ENCODE data around the gene NELL1. TPM values are rescaled to one million over a fixed set of nuclear protein-coding genes. Genes with fewer than 3 reads are reported as not detected.

NELL1 gene
- total and polyA plus RNA-seq, 9 donors = 5.5 to 9.9 (median 7.6) TPM

DNA sequence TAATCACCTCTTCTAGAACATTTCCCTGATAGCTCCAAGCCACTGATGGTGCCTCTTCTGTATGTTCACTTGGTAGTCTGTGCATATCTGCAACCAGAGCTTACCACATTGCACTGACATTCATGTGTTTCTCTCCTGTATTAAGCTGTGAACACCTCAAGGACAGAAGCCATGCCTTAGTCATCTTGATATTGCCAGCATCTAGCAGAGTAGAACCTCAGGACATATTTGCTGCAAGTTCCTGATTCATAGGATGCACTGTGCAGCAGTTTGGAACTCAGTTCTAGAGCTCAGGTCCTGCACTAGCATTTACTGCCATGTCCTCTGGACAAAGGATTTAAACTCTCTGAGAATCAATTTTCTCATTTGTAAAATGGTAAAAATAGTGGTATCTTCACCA, 801.1 kb downstream of the NELL1 start:
- H3K27ac ChIP-seq (ENCODE audit: low read length) = no peak overlapping the region
- H3K9me3 ChIP-seq (replicated peaks; ENCODE audit: control insufficient read depth, low read depth, low read length) = no peaks in the 10 kb centered on the region
- no peaks in the 10 kb centered on the region for H3K27me3 ChIP-seq (ENCODE audit: control insufficient read depth, insufficient read depth, low read length)
- no peaks in the 10 kb centered on the region for H3K36me3 ChIP-seq (ENCODE audit: control insufficient read depth, insufficient read depth, low read length)
- H3K4me1 ChIP-seq (ENCODE audit: control insufficient read depth, insufficient read depth, low read length) = no peaks in the 10 kb centered on the region
- DNase-seq = no peak
- H3K4me3 ChIP-seq (ENCODE audit: low read length) = no peak overlapping the region

DNA sequence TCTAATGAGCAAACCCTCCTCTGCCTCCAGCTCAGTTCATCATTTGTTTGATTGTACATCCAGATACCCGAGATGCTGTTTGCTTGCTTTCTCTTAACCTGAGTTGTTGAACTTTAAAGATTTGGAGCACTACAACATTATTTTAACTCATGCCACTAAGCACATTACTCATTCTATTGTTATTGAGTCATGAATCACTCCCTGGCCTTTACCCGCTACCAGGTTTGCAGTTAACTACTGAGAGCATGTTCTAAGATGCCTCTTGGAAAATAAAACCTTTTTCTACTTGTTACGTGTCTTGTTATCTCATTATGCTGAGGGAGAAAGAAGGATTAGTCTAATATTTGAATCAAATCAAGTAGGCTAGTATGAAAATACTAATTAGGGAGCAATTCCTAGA, 802.9 kb downstream of the NELL1 start:
- no peaks in the 10 kb centered on the region for H3K36me3 ChIP-seq (ENCODE audit: control insufficient read depth, insufficient read depth, low read length)
- H3K4me3 ChIP-seq (ENCODE audit: low read length) = no peak overlapping the region
- H3K27me3 ChIP-seq (ENCODE audit: control insufficient read depth, insufficient read depth, low read length) = no peaks in the 10 kb centered on the region
- WGBS (ENCODE audit: insufficient coverage) = 43% methylated on average over 1 of the region's 3 CpGs
- H3K27ac ChIP-seq (ENCODE audit: low read length) = no peak overlapping the region
- H3K4me1 ChIP-seq (ENCODE audit: control insufficient read depth, insufficient read depth, low read length) = no peaks in the 10 kb centered on the region
- H3K9me3 ChIP-seq (replicated peaks; ENCODE audit: control insufficient read depth, low read depth, low read length) = no peaks in the 10 kb centered on the region
- no peak for DNase-seq

DNA sequence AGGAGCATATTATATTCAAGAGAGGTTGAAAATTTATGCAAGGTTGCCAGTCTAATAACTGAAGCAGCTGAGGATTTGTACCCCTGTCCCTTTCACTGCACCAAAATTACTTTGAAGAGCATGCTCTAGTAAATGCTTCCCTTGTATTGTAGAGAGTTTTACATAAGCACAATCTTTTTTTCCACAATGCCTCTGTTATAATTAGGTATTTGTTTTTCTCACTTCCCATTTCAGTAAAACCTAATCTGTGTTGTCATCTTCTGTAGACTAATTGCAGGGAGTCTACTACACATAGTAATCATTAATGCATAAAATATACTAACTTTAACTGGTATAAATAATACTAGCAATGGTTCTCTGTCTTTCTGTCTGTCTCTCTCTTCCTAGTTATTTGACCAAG, 805.1 kb downstream of the NELL1 start:
- Histone ChIP-seq H3K27ac (ENCODE audit: low read length) (no peak overlapping the region), H3K4me3 (ENCODE audit: low read length) (no peak overlapping the region)
- DNase-seq = no peak

DNA sequence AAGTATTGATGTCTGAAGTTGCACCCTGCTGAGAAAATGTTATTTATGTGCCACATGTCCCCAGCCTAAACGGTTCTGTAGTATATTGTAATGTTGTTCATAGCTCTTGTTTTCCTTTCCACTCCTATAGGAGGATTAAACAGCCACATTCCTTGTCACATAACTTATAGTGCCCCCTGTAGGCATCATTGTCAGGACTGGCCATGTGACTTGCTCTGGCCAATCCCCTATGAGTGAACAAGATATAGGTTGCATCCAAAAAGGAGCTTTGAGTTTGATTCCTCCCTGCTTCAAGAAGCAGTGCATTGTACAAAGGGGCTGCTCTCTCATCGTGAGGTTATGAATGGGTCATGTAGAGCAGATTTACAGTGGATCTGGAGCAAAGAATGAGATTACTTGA, 805.9 kb downstream of the NELL1 start:
- WGBS (ENCODE audit: insufficient coverage) = no CpG with 5 or more reads among the region's 2 CpGs
- no peak for DNase-seq

More for the DNA sequence above, 805.1 kb downstream of the NELL1 start:
- H3K36me3 ChIP-seq (ENCODE audit: control insufficient read depth, insufficient read depth, low read length) = no peaks in the 10 kb centered on the region
- H3K27me3 ChIP-seq (ENCODE audit: control insufficient read depth, insufficient read depth, low read length) = no peaks in the 10 kb centered on the region
- H3K9me3 ChIP-seq (replicated peaks; ENCODE audit: control insufficient read depth, low read depth, low read length) = no peaks in the 10 kb centered on the region
- no peaks in the 10 kb centered on the region for H3K4me1 ChIP-seq (ENCODE audit: control insufficient read depth, insufficient read depth, low read length)

DNA sequence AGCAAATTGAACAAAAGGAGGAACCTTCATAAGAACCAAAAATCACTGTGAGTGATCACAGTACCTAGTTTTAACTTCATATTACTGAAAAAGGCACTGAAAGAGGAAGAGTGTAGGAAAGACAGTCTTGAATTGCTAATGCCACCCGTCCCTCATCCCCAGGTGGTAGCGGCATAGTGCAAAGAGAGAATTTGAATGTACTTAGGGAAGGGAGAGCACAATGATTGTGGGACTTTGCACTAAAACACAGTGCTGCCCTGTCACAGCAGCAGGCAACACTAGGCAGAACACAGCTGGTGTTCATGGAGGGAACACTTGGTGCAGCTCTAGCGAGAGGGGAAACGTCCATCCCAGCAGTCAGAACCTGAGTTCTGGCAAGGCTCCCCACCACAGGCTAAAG, 807.2 kb downstream of the NELL1 start:
- no peaks in the 10 kb centered on the region for H3K9me3 ChIP-seq (replicated peaks; ENCODE audit: control insufficient read depth, low read depth, low read length)
- no CpG with 5 or more reads among the region's 4 CpGs for WGBS (ENCODE audit: insufficient coverage)
- no peaks in the 10 kb centered on the region for H3K27me3 ChIP-seq (ENCODE audit: control insufficient read depth, insufficient read depth, low read length)
- H3K36me3 ChIP-seq (ENCODE audit: control insufficient read depth, insufficient read depth, low read length) = no peaks in the 10 kb centered on the region
- H3K27ac ChIP-seq (ENCODE audit: low read length) = no peak overlapping the region
- no peaks in the 10 kb centered on the region for H3K4me1 ChIP-seq (ENCODE audit: control insufficient read depth, insufficient read depth, low read length)
- DNase-seq = no peak
- H3K4me3 ChIP-seq (ENCODE audit: low read length) = no peak overlapping the region

More for the DNA sequence above, 805.9 kb downstream of the NELL1 start:
- Histone ChIP-seq H3K4me3 (ENCODE audit: low read length) (no peak overlapping the region), H3K36me3 (ENCODE audit: control insufficient read depth, insufficient read depth, low read length) (no peaks in the 10 kb centered on the region), H3K9me3 (replicated peaks; ENCODE audit: control insufficient read depth, low read depth, low read length) (no peaks in the 10 kb centered on the region), H3K27ac (ENCODE audit: low read length) (no peak overlapping the region), H3K4me1 (ENCODE audit: control insufficient read depth, insufficient read depth, low read length) (no peaks in the 10 kb centered on the region), H3K27me3 (ENCODE audit: control insufficient read depth, insufficient read depth, low read length) (no peaks in the 10 kb centered on the region)

DNA sequence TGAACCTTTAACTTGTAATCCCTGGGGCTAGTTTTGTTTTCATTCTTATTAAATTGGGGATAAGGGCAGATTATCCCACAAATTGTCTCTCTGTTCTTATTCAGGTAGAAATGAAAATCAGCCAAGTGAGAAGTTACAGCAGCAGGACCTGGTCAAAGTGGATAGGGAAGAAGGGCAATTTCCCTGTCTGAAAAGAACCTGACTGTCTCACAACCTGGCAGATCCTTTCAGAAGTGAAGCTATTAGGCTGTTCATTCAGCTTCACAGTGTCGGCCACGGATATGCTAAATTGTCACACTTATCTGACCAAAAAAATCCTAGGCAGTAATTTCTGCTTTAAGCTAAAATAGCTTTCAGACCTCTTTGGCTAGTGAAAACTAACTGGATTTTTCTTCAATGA, 810.9 kb downstream of the NELL1 start:
- H3K27ac ChIP-seq (ENCODE audit: low read length) = no peak overlapping the region
- DNase-seq = no peak
- no peak overlapping the region for H3K4me3 ChIP-seq (ENCODE audit: low read length)
- H3K27me3 ChIP-seq (ENCODE audit: control insufficient read depth, insufficient read depth, low read length) = no peaks in the 10 kb centered on the region
- H3K4me1 ChIP-seq (ENCODE audit: control insufficient read depth, insufficient read depth, low read length) = peaks cover 6% of the 10 kb centered on the region
- no peaks in the 10 kb centered on the region for H3K36me3 ChIP-seq (ENCODE audit: control insufficient read depth, insufficient read depth, low read length)
- no peaks in the 10 kb centered on the region for H3K9me3 ChIP-seq (replicated peaks; ENCODE audit: control insufficient read depth, low read depth, low read length)
- WGBS (ENCODE audit: insufficient coverage) = 40% methylated on average over 2 of the region's 2 CpGs

DNA sequence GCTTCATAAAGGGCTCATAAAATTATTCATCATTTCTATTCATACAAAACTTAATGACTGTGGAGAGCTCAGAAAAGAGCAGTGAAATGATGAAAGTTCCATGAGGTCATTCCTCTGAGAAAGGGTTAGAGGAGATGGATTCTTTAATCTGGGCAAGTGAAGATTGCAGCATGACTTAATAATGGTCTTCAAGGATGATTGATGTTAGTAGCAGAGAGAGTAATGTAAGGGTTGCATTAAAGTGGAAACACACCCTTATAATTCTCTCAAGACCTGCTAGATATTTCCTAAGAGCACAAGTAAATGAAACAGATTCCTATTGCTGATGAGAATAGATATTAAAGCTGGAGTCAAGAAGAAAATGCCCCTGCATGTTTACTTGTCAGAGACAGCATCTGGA, 811.9 kb downstream of the NELL1 start:
- no peak for DNase-seq
- Histone ChIP-seq H3K27me3 (ENCODE audit: control insufficient read depth, insufficient read depth, low read length) (no peaks in the 10 kb centered on the region), H3K9me3 (replicated peaks; ENCODE audit: control insufficient read depth, low read depth, low read length) (no peaks in the 10 kb centered on the region), H3K4me3 (ENCODE audit: low read length) (no peak overlapping the region), H3K36me3 (ENCODE audit: control insufficient read depth, insufficient read depth, low read length) (no peaks in the 10 kb centered on the region), H3K27ac (ENCODE audit: low read length) (no peak overlapping the region), H3K4me1 (ENCODE audit: control insufficient read depth, insufficient read depth, low read length) (peaks cover 15% of the 10 kb centered on the region)

DNA sequence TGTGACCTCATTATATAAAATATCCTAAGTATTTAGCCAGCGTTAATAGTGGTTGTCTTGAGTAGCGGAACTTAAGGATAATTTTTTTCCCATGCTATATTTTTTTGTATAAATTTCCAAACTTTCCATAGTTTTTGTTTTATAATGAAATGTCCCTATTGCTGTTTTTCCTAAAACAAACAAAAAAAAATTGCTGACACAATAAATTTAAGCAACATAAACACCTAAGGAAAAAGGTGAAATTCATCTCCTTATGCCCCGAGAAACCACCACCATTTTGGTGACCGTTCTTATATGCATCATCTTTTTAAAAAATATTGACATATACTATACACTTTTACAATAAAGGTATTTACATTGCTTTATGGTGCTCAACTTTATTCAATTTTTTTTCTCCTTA, 814.7 kb downstream of the NELL1 start:
- Histone ChIP-seq H3K4me1 (ENCODE audit: control insufficient read depth, insufficient read depth, low read length) (peaks cover 15% of the 10 kb centered on the region), H3K36me3 (ENCODE audit: control insufficient read depth, insufficient read depth, low read length) (no peaks in the 10 kb centered on the region)
- WGBS (ENCODE audit: insufficient coverage) = no CpG with 5 or more reads among the region's 4 CpGs

DNA sequence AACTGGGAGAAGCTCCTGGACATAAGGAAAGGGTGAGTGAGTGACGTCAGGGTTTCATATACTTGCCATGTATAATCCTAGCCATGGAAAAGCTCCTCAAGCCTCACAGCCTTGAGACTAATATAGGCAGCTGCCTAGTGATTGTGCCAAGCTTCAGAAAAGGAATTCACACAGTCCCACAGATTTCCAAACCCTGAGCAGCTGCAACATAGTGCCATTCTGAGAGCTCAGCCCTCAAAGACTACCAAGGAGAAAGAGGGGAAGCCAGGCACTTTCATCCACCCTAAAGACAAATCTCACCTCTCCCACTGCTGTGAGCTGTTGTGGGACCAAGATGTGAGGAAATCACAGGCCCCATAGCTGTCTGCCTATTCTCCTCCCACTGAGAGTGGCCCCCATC, 815.6 kb downstream of the NELL1 start:
- H3K36me3 ChIP-seq (ENCODE audit: control insufficient read depth, insufficient read depth, low read length) = no peaks in the 10 kb centered on the region
- H3K4me1 ChIP-seq (ENCODE audit: control insufficient read depth, insufficient read depth, low read length) = peaks cover 15% of the 10 kb centered on the region
- no peak overlapping the region for H3K4me3 ChIP-seq (ENCODE audit: low read length)
- peak; percentile 77 for DNase-seq
- H3K27ac ChIP-seq (ENCODE audit: low read length) = peak overlapping the region; percentile 87
- H3K27me3 ChIP-seq (ENCODE audit: control insufficient read depth, insufficient read depth, low read length) = no peaks in the 10 kb centered on the region
- peaks cover 2% of the 10 kb centered on the region for H3K9me3 ChIP-seq (replicated peaks; ENCODE audit: control insufficient read depth, low read depth, low read length)
- WGBS (ENCODE audit: insufficient coverage) = no CpG with 5 or more reads among the region's 1 CpG

More for the DNA sequence above, 814.7 kb downstream of the NELL1 start:
- H3K27me3 ChIP-seq (ENCODE audit: control insufficient read depth, insufficient read depth, low read length) = no peaks in the 10 kb centered on the region
- no peak overlapping the region for H3K4me3 ChIP-seq (ENCODE audit: low read length)
- H3K9me3 ChIP-seq (replicated peaks; ENCODE audit: control insufficient read depth, low read depth, low read length) = peaks cover 2% of the 10 kb centered on the region
- no peak for DNase-seq
- H3K27ac ChIP-seq (ENCODE audit: low read length) = no peak overlapping the region

DNA sequence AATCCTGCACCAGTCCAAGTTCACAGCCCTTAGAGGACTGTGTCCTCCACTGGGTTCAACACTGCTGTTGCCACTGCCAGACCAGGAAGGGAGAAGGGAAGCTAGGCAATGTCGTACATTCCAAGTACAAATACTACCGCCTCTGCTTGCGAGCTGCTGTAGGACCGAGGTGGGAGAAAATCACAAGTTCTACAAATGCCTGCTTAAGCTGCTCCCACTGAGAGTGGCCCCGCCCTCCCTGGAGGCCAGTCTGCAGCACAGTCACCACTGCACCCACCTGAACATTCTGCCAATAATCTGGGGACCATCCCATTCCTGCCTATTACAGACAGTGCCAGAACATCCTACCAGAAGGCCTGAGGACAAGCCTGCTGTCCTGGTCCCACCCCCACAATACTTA, 816.0 kb downstream of the NELL1 start:
- Histone ChIP-seq H3K36me3 (ENCODE audit: control insufficient read depth, insufficient read depth, low read length) (no peaks in the 10 kb centered on the region), H3K27ac (ENCODE audit: low read length) (peak overlapping the region; percentile 87), H3K4me3 (ENCODE audit: low read length) (no peak overlapping the region), H3K4me1 (ENCODE audit: control insufficient read depth, insufficient read depth, low read length) (peaks cover 15% of the 10 kb centered on the region), H3K27me3 (ENCODE audit: control insufficient read depth, insufficient read depth, low read length) (no peaks in the 10 kb centered on the region), H3K9me3 (replicated peaks; ENCODE audit: control insufficient read depth, low read depth, low read length) (peaks cover 2% of the 10 kb centered on the region)
- WGBS (ENCODE audit: insufficient coverage) = 60% methylated on average over 3 of the region's 5 CpGs
- no peak for DNase-seq

DNA sequence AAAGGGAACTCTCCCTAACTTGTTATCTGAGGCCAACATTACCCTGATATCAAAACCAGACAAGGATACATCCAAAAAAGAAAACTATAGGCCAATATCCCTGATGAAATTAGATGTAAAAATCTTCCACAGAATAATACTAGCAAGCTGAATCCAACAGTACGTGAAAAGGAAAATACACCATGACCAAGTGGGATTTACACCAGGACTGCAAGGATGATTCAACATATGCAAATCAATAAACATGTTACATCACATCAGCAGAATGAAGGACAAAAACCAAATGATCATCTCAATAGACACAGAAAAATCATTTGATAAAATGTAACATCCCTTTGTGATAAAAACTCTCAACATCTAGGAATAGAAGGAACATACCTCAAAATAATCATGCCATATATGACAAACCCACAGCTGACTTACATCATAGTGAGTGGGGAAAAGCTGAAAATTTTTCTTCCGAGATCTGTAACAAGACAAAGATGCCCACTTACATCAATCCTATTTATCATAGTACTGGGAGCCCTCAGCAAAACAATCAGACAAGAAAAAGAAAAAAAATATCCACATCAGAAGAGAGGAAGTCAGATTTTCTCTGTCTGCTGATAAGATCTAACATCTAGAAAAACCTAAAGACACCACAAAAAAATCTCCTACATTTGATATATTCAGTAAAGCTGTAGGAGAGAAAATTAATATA, 820.2 kb downstream of the NELL1 start:
- H3K4me3 ChIP-seq (ENCODE audit: low read length) = no peak overlapping the region
- no peak overlapping the region for H3K27ac ChIP-seq (ENCODE audit: low read length)
- peaks cover 15% of the 10 kb centered on the region for H3K4me1 ChIP-seq (ENCODE audit: control insufficient read depth, insufficient read depth, low read length)
- DNase-seq = no peak
- no CpG with 5 or more reads among the region's 2 CpGs for WGBS (ENCODE audit: insufficient coverage)
- H3K9me3 ChIP-seq (replicated peaks; ENCODE audit: control insufficient read depth, low read depth, low read length) = peaks cover 2% of the 10 kb centered on the region
- H3K36me3 ChIP-seq (ENCODE audit: control insufficient read depth, insufficient read depth, low read length) = no peaks in the 10 kb centered on the region
- H3K27me3 ChIP-seq (ENCODE audit: control insufficient read depth, insufficient read depth, low read length) = no peaks in the 10 kb centered on the region
